NCI-H1436 treated with DMSO at 0.1 percent for 48 hours (cell line): ENCODE data around the gene UBE2D2.

ENCODE experiments used
- DNase-seq: peaks from one replicate; lab custom pipeline; 2025; lab: John Stamatoyannopoulos, UW

The UBE2D2 gene

DNA sequence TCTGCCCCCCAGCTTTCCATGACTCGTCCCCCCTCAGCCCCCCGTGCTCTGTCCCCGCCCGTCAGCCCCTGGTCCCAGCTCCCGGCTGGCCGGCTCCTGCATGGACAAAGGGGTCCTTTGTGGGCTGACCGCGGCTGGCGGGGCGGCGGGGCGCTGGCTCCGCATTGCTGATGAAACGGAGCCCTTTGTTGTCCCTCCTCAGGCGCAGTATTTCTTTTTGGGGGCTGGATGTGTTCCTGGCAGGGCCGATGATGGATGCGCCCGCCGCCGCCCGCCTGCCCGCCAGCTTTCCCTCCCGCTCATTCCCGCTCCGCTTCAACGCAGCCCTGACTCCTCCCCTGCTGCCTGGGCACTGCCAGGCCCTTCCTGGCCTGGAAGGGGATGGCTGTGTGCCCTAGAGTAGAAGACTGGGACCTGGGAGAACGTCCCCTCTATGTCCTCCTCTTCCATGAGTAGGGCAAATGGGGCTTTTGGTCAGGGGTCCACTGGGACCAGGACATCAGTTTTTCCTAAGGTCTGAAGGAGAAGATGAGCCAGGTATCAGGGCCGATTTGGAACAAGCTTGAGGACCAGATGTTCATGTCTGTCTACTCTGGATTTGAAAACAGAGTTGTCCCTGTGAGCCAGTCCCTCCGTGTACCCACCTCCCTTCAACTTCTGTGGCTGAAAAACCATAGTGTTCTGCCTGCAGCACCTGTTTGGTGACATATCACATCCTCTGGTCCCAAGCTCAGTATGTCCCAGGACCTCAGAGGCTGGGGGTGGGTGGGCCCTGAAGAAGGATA, 116.0 kb downstream of the UBE2D2 start:
- DNase-seq = no peak
